PC-3 (cell line): ENCODE data around the gene TCEANC2. TPM values are rescaled to one million over a fixed set of nuclear protein-coding genes. Genes with fewer than 3 reads are reported as not detected.

Experiments used
- ATAC-seq: fragments of 200-7000 bp; cut with Tn5 transposase; 2 replicates; pipeline ENCODE4 v1.9.1; 2020; ENCODE audit warnings: mild to moderate bottlenecking, moderate library complexity
- BruUV-seq: library from RNA; stranded (reverse); fragments of 400-500 nt; replicated peaks from 2 replicates; lab custom pipeline; 2021; lab: Mats Ljungman, UMichigan
- CTCF ChIA-PET: fragments of 300-600 bp; sonication (Branson Sonifier 250); formaldehyde crosslinking; loops from one replicate; lab custom pipeline; 2022; ENCODE audit warnings: antibody characterized with exemption; lab: Charles Lee
- POLR2A ChIA-PET: fragments of 300-600 bp; sonication (Branson Sonifier 250); formaldehyde crosslinking; loops from one replicate; lab custom pipeline; 2022; ENCODE audit warnings: antibody characterized with exemption; ENCODE audit not compliant: unreplicated experiment; lab: Charles Lee
- DNase-seq: peaks from one replicate; pipeline ENCODE4 v3.0.0-alpha.2; 2015
- H2AFZ ChIP-seq: fragments of 300-600 bp; sonication (generic); 2 replicates; pipeline ENCODE4 v1.6.0; 2016; ENCODE audit warnings: antibody characterized with exemption, low read length
- H3F3A ChIP-seq: fragments of 300-600 bp; sonication (generic); one replicate; pipeline ENCODE4 v1.6.0; 2017; ENCODE audit warnings: antibody characterized with exemption, low read length, control low read depth, mild to moderate bottlenecking; ENCODE audit not compliant: unreplicated experiment
- H3K27ac ChIP-seq: fragments of 300-600 bp; sonication (generic); 2 replicates; pipeline ENCODE4 v1.5.1; 2016; ENCODE audit warnings: mild to moderate bottlenecking, low read length
- H3K27me3 ChIP-seq: fragments of 300-600 bp; sonication (generic); 2 replicates; pipeline ENCODE4 v1.6.1; 2016; ENCODE audit warnings: low read length, mixed read lengths
- H3K36me3 ChIP-seq: fragments of 300-600 bp; sonication (generic); 2 replicates; pipeline ENCODE4 v1.6.1; 2016; ENCODE audit warnings: low read depth, mixed run types, low read length, mixed read lengths
- H3K4me1 ChIP-seq: fragments of 300-600 bp; sonication (generic); 2 replicates; pipeline ENCODE4 v1.5.1; 2016; ENCODE audit warnings: low read length; ENCODE audit not compliant: insufficient read depth
- H3K4me2 ChIP-seq: fragments of 300-600 bp; sonication (generic); 2 replicates; pipeline ENCODE4 v1.6.0; 2016; ENCODE audit warnings: low read length
- H3K4me3 ChIP-seq: fragments of 300-600 bp; sonication (generic); 2 replicates; pipeline ENCODE4 v1.5.1; 2016; ENCODE audit warnings: mild to moderate bottlenecking, low read length, mixed read lengths
- H3K79me2 ChIP-seq: fragments of 300-600 bp; sonication (generic); 2 replicates; pipeline ENCODE4 v1.6.1; 2017; ENCODE audit warnings: low read length, mixed read lengths
- H3K9ac ChIP-seq: fragments of 300-600 bp; sonication (generic); 2 replicates; pipeline ENCODE4 v1.6.0; 2016; ENCODE audit warnings: mild to moderate bottlenecking, low read length
- H3K9me2 ChIP-seq: fragments of 300-600 bp; sonication (generic); replicated peaks from 2 replicates; pipeline ENCODE4 v1.6.1; 2016; ENCODE audit warnings: mixed run types, low read length, mixed read lengths
- H3K9me3 ChIP-seq: fragments of 300-600 bp; sonication (generic); 2 replicates; pipeline ENCODE4 v1.6.1; 2016; ENCODE audit warnings: low read length, mixed read lengths
- H4K20me1 ChIP-seq: fragments of 300-600 bp; sonication (generic); 2 replicates; pipeline ENCODE4 v1.6.1; 2016; ENCODE audit warnings: low read length, mixed read lengths
- EZH2 ChIP-seq: fragments of 300-600 bp; sonication (generic); IDR thresholded peaks from one replicate; pipeline ENCODE4 v1.6.1; 2017; ENCODE audit warnings: antibody characterized with exemption, mild to moderate bottlenecking, low read length; ENCODE audit not compliant: unreplicated experiment
- EZH2phosphoT487 ChIP-seq: fragments of 300-600 bp; sonication (generic); IDR thresholded peaks from 2 replicates; pipeline ENCODE4 v1.6.1; 2018; ENCODE audit warnings: mild to moderate bottlenecking, antibody characterized with exemption, low read length, borderline replicate concordance
- intact Hi-C: fragments of 100-400 bp; cut with micrococcal nuclease; formaldehyde crosslinking; loops from 2 replicates; pipeline ENCODE4 v1.9.0; 2023
- total RNA-seq: library from RNA; depleted of rRNA; stranded (reverse); fragments of >200 nt; gene quantifications from 2 replicates; pipeline ENCODE4 v1.2.3, GENCODE V29; 2014
- TF ChIP-seq, protein P1 (sequence below): fragments of 300-600 bp; sonication (generic); conservative IDR thresholded peaks from 2 replicates; pipeline ENCODE4 v1.5.1; 2017; ENCODE audit warnings: antibody characterized with exemption, low read depth, mild to moderate bottlenecking, low read length

The TCEANC2 gene
- total RNA-seq, 1 experiment from 2014 or later, result 4.2 TPM

DNA sequence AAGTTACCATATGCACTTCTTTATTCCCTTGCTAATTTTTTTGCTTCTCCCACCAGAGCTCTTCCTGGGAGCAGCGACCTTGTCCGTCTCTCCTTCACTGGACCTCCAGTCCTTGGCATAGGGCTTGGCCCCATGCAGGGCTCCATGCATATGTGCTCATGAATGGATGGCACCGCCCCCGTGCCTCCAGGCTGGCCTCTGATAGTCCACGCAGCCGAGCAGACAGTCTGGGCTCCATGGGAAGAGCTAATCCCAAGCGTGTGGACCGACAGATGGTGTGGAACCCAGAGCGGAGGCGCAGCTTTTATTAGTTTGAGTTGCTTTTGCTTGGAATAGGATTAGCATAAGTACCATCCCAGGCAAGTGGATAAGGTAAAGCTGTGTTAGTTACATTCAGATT lies 57.6 kb downstream of the TCEANC2 start:
- Histone ChIP-seq H3K27me3 (no peaks in the 10 kb centered on the region), H3K4me1 (no peaks in the 10 kb centered on the region), H3K9ac (no peak overlapping the region), H3F3A (no peaks in the 10 kb centered on the region), H3K4me3 (no peak overlapping the region), H3K4me2 (no peak overlapping the region), H3K9me2 (no peaks in the 10 kb centered on the region), H3K36me3 (no peaks in the 10 kb centered on the region), H3K9me3 (no peaks in the 10 kb centered on the region), H2AFZ (no peak overlapping the region), H3K79me2 (no peaks in the 10 kb centered on the region), H4K20me1 (no peaks in the 10 kb centered on the region), H3K27ac (no peak overlapping the region)
- TF ChIP-seq, protein P1, sequence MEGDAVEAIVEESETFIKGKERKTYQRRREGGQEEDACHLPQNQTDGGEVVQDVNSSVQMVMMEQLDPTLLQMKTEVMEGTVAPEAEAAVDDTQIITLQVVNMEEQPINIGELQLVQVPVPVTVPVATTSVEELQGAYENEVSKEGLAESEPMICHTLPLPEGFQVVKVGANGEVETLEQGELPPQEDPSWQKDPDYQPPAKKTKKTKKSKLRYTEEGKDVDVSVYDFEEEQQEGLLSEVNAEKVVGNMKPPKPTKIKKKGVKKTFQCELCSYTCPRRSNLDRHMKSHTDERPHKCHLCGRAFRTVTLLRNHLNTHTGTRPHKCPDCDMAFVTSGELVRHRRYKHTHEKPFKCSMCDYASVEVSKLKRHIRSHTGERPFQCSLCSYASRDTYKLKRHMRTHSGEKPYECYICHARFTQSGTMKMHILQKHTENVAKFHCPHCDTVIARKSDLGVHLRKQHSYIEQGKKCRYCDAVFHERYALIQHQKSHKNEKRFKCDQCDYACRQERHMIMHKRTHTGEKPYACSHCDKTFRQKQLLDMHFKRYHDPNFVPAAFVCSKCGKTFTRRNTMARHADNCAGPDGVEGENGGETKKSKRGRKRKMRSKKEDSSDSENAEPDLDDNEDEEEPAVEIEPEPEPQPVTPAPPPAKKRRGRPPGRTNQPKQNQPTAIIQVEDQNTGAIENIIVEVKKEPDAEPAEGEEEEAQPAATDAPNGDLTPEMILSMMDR, result no peak
- TF ChIP-seq EZH2phosphoT487 (no peak), EZH2 (no peak)
- ATAC-seq, result no peak
- POLR2A ChIA-PET, result no interaction called here
- intact Hi-C loops, result no loop called here
- CTCF ChIA-PET, result no interaction called here
- no peak for DNase-seq
- BruUV-seq, result no TSS peak

DNA sequence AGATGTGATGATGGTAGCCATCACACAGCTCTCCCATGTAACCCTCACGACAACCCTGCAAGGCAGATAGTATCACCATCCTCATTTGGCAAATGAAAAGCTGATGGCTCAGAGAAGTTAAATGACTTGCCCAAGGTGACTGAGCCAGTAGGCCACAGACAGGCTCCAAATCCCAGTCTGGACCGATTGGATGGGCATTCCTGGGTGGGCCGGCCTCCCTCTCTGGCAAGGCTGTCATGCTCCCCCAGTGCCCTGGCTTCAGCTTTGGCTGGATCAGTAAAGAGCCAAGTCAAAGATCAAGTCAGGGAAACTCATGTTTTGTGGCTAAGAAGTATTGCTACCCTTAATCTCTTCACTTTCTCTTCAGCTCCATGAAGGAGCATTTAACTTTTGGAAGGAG lies 58.2 kb downstream of the TCEANC2 start:
- no peaks in the 10 kb centered on the region for H3K36me3 ChIP-seq
- no peaks in the 10 kb centered on the region for H4K20me1 ChIP-seq
- no peaks in the 10 kb centered on the region for H3F3A ChIP-seq
- ChIA-PET CTCF (no interaction called here), POLR2A (no interaction called here)
- no peaks in the 10 kb centered on the region for H3K9me2 ChIP-seq
- H3K27me3 ChIP-seq, result no peaks in the 10 kb centered on the region
- intact Hi-C loops, result no loop called here
- TF ChIP-seq EZH2, result no peak
- no peak for TF ChIP-seq EZH2phosphoT487
- TF ChIP-seq, protein P1, result no peak
- H3K27ac ChIP-seq, result no peak overlapping the region
- no peaks in the 10 kb centered on the region for H3K4me1 ChIP-seq
- no peak overlapping the region for H3K9ac ChIP-seq
- DNase-seq (no peak), ATAC-seq (no peak)
- BruUV-seq, result no TSS peak
- no peaks in the 10 kb centered on the region for H3K9me3 ChIP-seq
- no peaks in the 10 kb centered on the region for H3K79me2 ChIP-seq
- no peak overlapping the region for H3K4me3 ChIP-seq
- no peak overlapping the region for H3K4me2 ChIP-seq
- no peak overlapping the region for H2AFZ ChIP-seq

DNA sequence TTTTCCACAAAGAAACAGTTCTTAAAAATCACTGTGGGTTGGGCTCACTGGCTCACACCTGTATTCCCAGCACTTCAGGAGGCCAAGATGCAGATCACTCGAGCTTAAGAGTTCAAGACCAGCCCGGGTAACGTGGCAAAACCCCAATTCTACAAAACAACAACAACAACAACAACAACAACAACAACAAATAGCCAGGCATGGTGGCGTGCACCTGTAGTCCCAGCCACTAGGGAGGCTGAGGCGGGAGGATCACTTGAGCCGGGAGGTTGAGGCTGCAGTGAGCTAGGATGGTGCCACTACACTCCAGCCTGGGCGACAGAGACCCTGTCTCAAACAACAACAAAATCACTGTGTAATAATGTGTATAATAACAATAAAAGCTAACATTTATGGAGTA lies 58.6 kb downstream of the TCEANC2 start:
- Histone ChIP-seq H3K9me2 (no peaks in the 10 kb centered on the region), H3K9ac (no peak overlapping the region), H3F3A (no peaks in the 10 kb centered on the region), H3K79me2 (no peaks in the 10 kb centered on the region), H3K36me3 (no peaks in the 10 kb centered on the region), H3K9me3 (no peaks in the 10 kb centered on the region), H3K4me1 (no peaks in the 10 kb centered on the region), H2AFZ (no peak overlapping the region), H3K4me2 (no peak overlapping the region), H3K27me3 (no peaks in the 10 kb centered on the region), H3K4me3 (no peak overlapping the region), H4K20me1 (no peaks in the 10 kb centered on the region), H3K27ac (no peak overlapping the region)
- no peak for ATAC-seq
- BruUV-seq, result no TSS peak
- intact Hi-C loops, result no loop called here
- DNase-seq, result no peak
- ChIA-PET POLR2A (no interaction called here), CTCF (no interaction called here)
- TF ChIP-seq EZH2 (no peak), EZH2phosphoT487 (no peak)
- TF ChIP-seq, protein P1, result no peak
